ENCODE results near the gene ZFP57.

Gene ZFP57

GRCh38 chr6:29661071-29661470 lies 19.9 kb downstream of the ZFP57 start:
- Histone ChIP-seq H3K36me3 (ENCODE audit: control insufficient read depth, insufficient read depth, low read length) (no peaks in the 10 kb centered on the region), H3K9me3 (ENCODE audit: control insufficient read depth, low read length) (no peaks in the 10 kb centered on the region), H3K4me2 (ENCODE audit: low read length) (no peak overlapping the region), H2AFZ (no peak overlapping the region), H3K27me3 (ENCODE audit: control insufficient read depth, insufficient read depth, low read length) (no peaks in the 10 kb centered on the region), H3K4me1 (no peaks in the 10 kb centered on the region), H3K79me2 (no peaks in the 10 kb centered on the region), H3K9ac (no peak overlapping the region), H3K4me3 (ENCODE audit: low read depth, low read length) (no peak overlapping the region), H3K27ac (no peak overlapping the region)
- TF ChIP-seq CTCF (IDR thresholded peaks at IDR 0.05) = no peak

- H3K4me3 ChIP-seq (ENCODE audit: low read depth, low read length) = no peak within 1 kb of the TSS
- no peak within 1 kb of the TSS for H3K27ac ChIP-seq
- no peaks in the 10 kb centered on the region for H3K36me3 ChIP-seq (ENCODE audit: control insufficient read depth, insufficient read depth, low read length)
- no peak within 1 kb of the TSS for H3K4me2 ChIP-seq (ENCODE audit: low read length)
- H3K4me1 ChIP-seq = no peaks in the 10 kb centered on the region
- no peaks in the 10 kb centered on the region for H3K9me3 ChIP-seq (ENCODE audit: control insufficient read depth, low read length)
- H2AFZ ChIP-seq = no peak within 1 kb of the TSS
- TF ChIP-seq CTCF (IDR thresholded peaks at IDR 0.05) = no peak
- H3K27me3 ChIP-seq (ENCODE audit: control insufficient read depth, insufficient read depth, low read length) = no peaks in the 10 kb centered on the region
- H3K9ac ChIP-seq = no peak within 1 kb of the TSS
- no peaks in the 10 kb centered on the region for H3K79me2 ChIP-seq
These were observed 24.2 kb downstream of the ZFP57 start, which contains the start of gene MOG for GRCh38 chr6:29656798-29657197. Gene MOG (plus strand): TSS chr6:29657092. CDS start chr6:29657210, 118 bp downstream.

- no peaks in the 10 kb centered on the region for H3K9me3 ChIP-seq (ENCODE audit: control insufficient read depth, low read length)
- H2AFZ ChIP-seq = no peak overlapping the region
- no peaks in the 10 kb centered on the region for H3K79me2 ChIP-seq
- no peaks in the 10 kb centered on the region for H3K4me1 ChIP-seq
- no peaks in the 10 kb centered on the region for H3K27me3 ChIP-seq (ENCODE audit: control insufficient read depth, insufficient read depth, low read length)
- H3K36me3 ChIP-seq (ENCODE audit: control insufficient read depth, insufficient read depth, low read length) = no peaks in the 10 kb centered on the region
- no peak overlapping the region for H3K27ac ChIP-seq
- no peak overlapping the region for H3K9ac ChIP-seq
- no peak overlapping the region for H3K4me2 ChIP-seq (ENCODE audit: low read length)
- H3K4me3 ChIP-seq (ENCODE audit: low read depth, low read length) = no peak overlapping the region
- TF ChIP-seq CTCF (IDR thresholded peaks at IDR 0.05) = no peak
These were observed 24.8 kb downstream of the ZFP57 start for GRCh38 chr6:29656157-29656556.

GRCh38 chr6:29655658-29656057 lies 25.3 kb downstream of the ZFP57 start:
- no peaks in the 10 kb centered on the region for H3K79me2 ChIP-seq
- H3K9ac ChIP-seq = no peak overlapping the region
- H2AFZ ChIP-seq = no peak overlapping the region
- H3K9me3 ChIP-seq (ENCODE audit: control insufficient read depth, low read length) = no peaks in the 10 kb centered on the region
- no peaks in the 10 kb centered on the region for H3K36me3 ChIP-seq (ENCODE audit: control insufficient read depth, insufficient read depth, low read length)
- H3K4me3 ChIP-seq (ENCODE audit: low read depth, low read length) = no peak overlapping the region
- no peak overlapping the region for H3K27ac ChIP-seq
- H3K27me3 ChIP-seq (ENCODE audit: control insufficient read depth, insufficient read depth, low read length) = no peaks in the 10 kb centered on the region
- TF ChIP-seq CTCF (IDR thresholded peaks at IDR 0.05) = no peak
- H3K4me2 ChIP-seq (ENCODE audit: low read length) = no peak overlapping the region
- no peaks in the 10 kb centered on the region for H3K4me1 ChIP-seq

DNA sequence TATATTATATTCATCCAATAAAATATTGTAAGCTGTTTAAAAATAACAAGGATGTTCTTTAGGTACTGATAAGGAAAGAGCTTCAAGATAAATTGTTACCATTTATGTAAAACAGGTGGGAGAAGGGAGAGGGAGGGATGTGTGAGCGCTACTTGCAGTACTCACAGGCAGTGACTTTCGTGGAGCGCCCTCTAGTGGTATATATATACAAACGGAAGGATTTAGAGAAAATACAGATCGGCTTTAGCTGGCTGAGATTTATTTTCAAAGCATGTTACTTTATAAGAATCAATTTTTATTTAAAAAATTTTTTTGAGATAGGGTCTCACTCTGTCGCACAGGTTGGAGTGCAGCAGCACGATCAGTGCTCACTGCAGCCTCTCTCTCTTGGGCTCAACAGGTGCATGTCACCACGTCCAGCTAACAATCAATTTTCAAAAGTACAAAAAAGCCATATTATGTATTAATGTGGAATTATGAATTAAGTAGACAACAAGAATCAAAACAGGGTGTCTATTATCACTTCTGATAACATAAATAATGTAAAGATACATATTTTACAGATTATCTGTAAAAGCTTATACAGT lies 27.4 kb downstream of the ZFP57 start:
- Histone ChIP-seq H3K4me3 (ENCODE audit: low read depth, low read length) (no peak overlapping the region), H3K9ac (no peak overlapping the region), H3K9me3 (ENCODE audit: control insufficient read depth, low read length) (no peaks in the 10 kb centered on the region), H3K79me2 (no peaks in the 10 kb centered on the region), H3K27me3 (ENCODE audit: control insufficient read depth, insufficient read depth, low read length) (no peaks in the 10 kb centered on the region), H3K27ac (no peak overlapping the region), H3K4me1 (no peaks in the 10 kb centered on the region), H2AFZ (no peak overlapping the region), H3K4me2 (ENCODE audit: low read length) (no peak overlapping the region), H3K36me3 (ENCODE audit: control insufficient read depth, insufficient read depth, low read length) (no peaks in the 10 kb centered on the region)
- peak; percentile 88 for TF ChIP-seq CTCF (IDR thresholded peaks at IDR 0.05)
